Fibroblast of skin of back (primary cell): ENCODE data around the gene VIM. TPM values are rescaled to one million over a fixed set of nuclear protein-coding genes. Genes with fewer than 3 reads are reported as not detected.

Experiments
- DNase-seq: peaks from one replicate; pipeline ENCODE4 v3.0.0-alpha.2; 2013
- polyA plus RNA-seq, 2 experiments: library from polyadenylated mRNA; unstranded; fragments of 120-200 nt; gene quantifications; one replicate each; pipeline ENCODE4 v1.2.1, GENCODE V29; 2013; ENCODE audit not compliant: insufficient read length in 2 of 2

Gene VIM
- 10,004 TPM for polyA plus RNA-seq (2013, experiment 1 of 2; ENCODE audit: insufficient read length)
- 11,828 TPM for polyA plus RNA-seq (2013, experiment 2 of 2; ENCODE audit: insufficient read length)

GRCh38 chr10:17228091-17229015, at the start of gene VIM:
VIM (plus strand) TSS chr10:17228241; CDS start chr10:17229423, 1,182 bp downstream.
- DNase-seq: peak; percentile 99

- DNase-seq: peak; percentile 61
Observed at GRCh38 chr10:17179002-17179401, 49.0 kb upstream of the VIM start.

- peak; percentile 27 for DNase-seq
Observed at GRCh38 chr10:17181110-17181509, 46.9 kb upstream of the VIM start.

- DNase-seq: no peak
Observed at GRCh38 chr10:17181751-17182150, 46.3 kb upstream of the VIM start.

GRCh38 chr10:17183110-17183509, 44.9 kb upstream of the VIM start:
- DNase-seq: no peak

GRCh38 chr10:17185873-17186272, 42.2 kb upstream of the VIM start:
- no peak for DNase-seq

GRCh38 chr10:17188644-17189172, 39.3 kb upstream of the VIM start:
- no peak for DNase-seq

- no peak for DNase-seq
Observed at GRCh38 chr10:17190602-17191001, 37.4 kb upstream of the VIM start.

GRCh38 chr10:17195083-17195482, 33.0 kb upstream of the VIM start:
- no peak for DNase-seq

GRCh38 chr10:17196045-17196444, 32.0 kb upstream of the VIM start:
- no peak for DNase-seq

- DNase-seq: no peak
Observed at GRCh38 chr10:17196573-17196972, 31.5 kb upstream of the VIM start.

GRCh38 chr10:17199351-17199804, 28.7 kb upstream of the VIM start:
- DNase-seq: peak; percentile 51

GRCh38 chr10:17200001-17200911, 27.8 kb upstream of the VIM start:
- no peak for DNase-seq

- peak; percentile 94 for DNase-seq
Observed at GRCh38 chr10:17200912-17201793, 26.9 kb upstream of the VIM start, which contains the start of gene TRDMT1. TRDMT1 (minus strand) TSS chr10:17201672; CDS start chr10:17201634, 38 bp downstream.

GRCh38 chr10:17201794-17202116, 26.3 kb upstream of the VIM start:
- no peak for DNase-seq

GRCh38 chr10:17202506-17202905, 25.5 kb upstream of the VIM start:
- no peak for DNase-seq

GRCh38 chr10:17202999-17203398, 25.0 kb upstream of the VIM start:
- no peak for DNase-seq

GRCh38 chr10:17203416-17203815, 24.6 kb upstream of the VIM start:
- DNase-seq: no peak

- DNase-seq: peak; percentile 97
Observed at GRCh38 chr10:17206210-17206709, 21.8 kb upstream of the VIM start.

GRCh38 chr10:17208476-17208875, 19.6 kb upstream of the VIM start:
- no peak for DNase-seq

- no peak for DNase-seq
Observed at GRCh38 chr10:17209302-17209701, 18.7 kb upstream of the VIM start.
